OCI-LY3 (cell line): ENCODE results near the gene LCN1.

ENCODE experiments used
- H2AFZ ChIP-seq: fragments of 200-600, 300-600 bp; shearing (Covaris generic); 2 replicates; pipeline ENCODE4 v1.6.0; 2014; ENCODE audit warnings: antibody characterized with exemption, low read depth, low read length
- H3K27ac ChIP-seq: fragments of 200-600, 300-600 bp; sonication (generic); 2 replicates; pipeline ENCODE4 v1.5.1; 2014; ENCODE audit warnings: mild to moderate bottlenecking, low read length, moderate library complexity, mixed read lengths
- H3K27me3 ChIP-seq: fragments of 200-600, 300-600 bp; sonication (generic); 2 replicates; pipeline ENCODE4 v1.6.1; 2014; ENCODE audit warnings: low read depth, low read length, mixed read lengths
- H3K36me3 ChIP-seq: fragments of 200-600, 300-600 bp; sonication (generic); replicated peaks from 2 replicates; pipeline ENCODE3; 2014; ENCODE audit warnings: low read depth, low read length, mixed read lengths
- H3K4me1 ChIP-seq: fragments of 300-600, 200-600 bp; sonication (generic); 2 replicates; pipeline ENCODE4 v1.6.1; 2014; ENCODE audit warnings: low read length, mixed read lengths
- H3K4me2 ChIP-seq: fragments of 200-600, 300-600 bp; sonication (generic); 2 replicates; pipeline ENCODE4 v1.6.1; 2014; ENCODE audit warnings: low read length, mixed read lengths
- H3K4me3 ChIP-seq: fragments of 300-600, 200-600 bp; sonication (generic); 2 replicates; pipeline ENCODE4 v1.5.1; 2014; ENCODE audit warnings: antibody characterized with exemption, mild to moderate bottlenecking, low read length, moderate library complexity
- H3K79me2 ChIP-seq: fragments of 300-600, 200-600 bp; shearing (Covaris generic); 2 replicates; pipeline ENCODE4 v1.6.1; 2014; ENCODE audit warnings: mild to moderate bottlenecking, low read length, mixed read lengths
- H3K9ac ChIP-seq: fragments of 300-600, 200-600 bp; shearing (Covaris generic); 2 replicates; pipeline ENCODE4 v1.6.0; 2014; ENCODE audit warnings: mild to moderate bottlenecking, low read length, moderate library complexity
- H3K9me3 ChIP-seq: fragments of 200-600, 300-600 bp; shearing (Covaris generic); 2 replicates; pipeline ENCODE4 v1.6.1; 2014; ENCODE audit warnings: low read length, mixed read lengths; ENCODE audit not compliant: insufficient read depth
- H4K20me1 ChIP-seq: fragments of 200-600, 300-600 bp; sonication (generic); 2 replicates; pipeline ENCODE4 v1.6.1; 2016; ENCODE audit warnings: low read length, mixed read lengths; ENCODE audit not compliant: insufficient read depth
- CTCF ChIP-seq: fragments of 200-600, 300-600 bp; sonication (generic); IDR thresholded peaks from 2 replicates; pipeline ENCODE4 v1.5.1; 2014; ENCODE audit warnings: antibody characterized with exemption, low read length, low read depth
- EZH2phosphoT487 ChIP-seq: fragments of 200-600 bp; shearing (Covaris generic); IDR thresholded peaks from 2 replicates; pipeline ENCODE4 v1.6.1; 2018; ENCODE audit warnings: antibody characterized with exemption, mixed run types, low read depth

The LCN1 gene

GRCh38 chr9:135574943-135575342 is 53.7 kb downstream of the LCN1 start:
- no peaks in the 10 kb centered on the region for H3K9me3 ChIP-seq
- no peak overlapping the region for H3K4me2 ChIP-seq
- no peaks in the 10 kb centered on the region for H3K79me2 ChIP-seq
- no peaks in the 10 kb centered on the region for H3K27me3 ChIP-seq
- no peaks in the 10 kb centered on the region for H3K36me3 ChIP-seq
- no peak overlapping the region for H3K27ac ChIP-seq
- no peaks in the 10 kb centered on the region for H4K20me1 ChIP-seq
- TF ChIP-seq CTCF (no peak), EZH2phosphoT487 (no peak)
- H3K9ac ChIP-seq = no peak overlapping the region
- no peak overlapping the region for H3K4me3 ChIP-seq
- H3K4me1 ChIP-seq = no peaks in the 10 kb centered on the region
- H2AFZ ChIP-seq = no peak overlapping the region
